Hepatocyte (in vitro differentiated cells): ENCODE data around the gene TRMO.

ENCODE experiments used
- EZH2 ChIP-seq: fragments of 200-600 bp; sonication (generic); IDR thresholded peaks from 2 replicates; pipeline ENCODE4 v1.6.1; 2016; ENCODE audit warnings: antibody characterized with exemption, mild to moderate bottlenecking, borderline replicate concordance
- EZH2phosphoT487 ChIP-seq: fragments of 200-600 bp; sonication (generic); IDR thresholded peaks from one replicate; pipeline ENCODE4 v1.6.1; 2018; ENCODE audit warnings: antibody characterized with exemption, mild to moderate bottlenecking, low read depth, moderate library complexity; ENCODE audit not compliant: unreplicated experiment, severe bottlenecking
- TF ChIP-seq, protein P1 (sequence below): fragments of 200-600 bp; sonication (generic); IDR thresholded peaks from 2 replicates; pipeline ENCODE4 v1.5.1; 2016; ENCODE audit warnings: antibody characterized with exemption, mild to moderate bottlenecking; ENCODE audit not compliant: poor library complexity

- TF ChIP-seq, protein P1, sequence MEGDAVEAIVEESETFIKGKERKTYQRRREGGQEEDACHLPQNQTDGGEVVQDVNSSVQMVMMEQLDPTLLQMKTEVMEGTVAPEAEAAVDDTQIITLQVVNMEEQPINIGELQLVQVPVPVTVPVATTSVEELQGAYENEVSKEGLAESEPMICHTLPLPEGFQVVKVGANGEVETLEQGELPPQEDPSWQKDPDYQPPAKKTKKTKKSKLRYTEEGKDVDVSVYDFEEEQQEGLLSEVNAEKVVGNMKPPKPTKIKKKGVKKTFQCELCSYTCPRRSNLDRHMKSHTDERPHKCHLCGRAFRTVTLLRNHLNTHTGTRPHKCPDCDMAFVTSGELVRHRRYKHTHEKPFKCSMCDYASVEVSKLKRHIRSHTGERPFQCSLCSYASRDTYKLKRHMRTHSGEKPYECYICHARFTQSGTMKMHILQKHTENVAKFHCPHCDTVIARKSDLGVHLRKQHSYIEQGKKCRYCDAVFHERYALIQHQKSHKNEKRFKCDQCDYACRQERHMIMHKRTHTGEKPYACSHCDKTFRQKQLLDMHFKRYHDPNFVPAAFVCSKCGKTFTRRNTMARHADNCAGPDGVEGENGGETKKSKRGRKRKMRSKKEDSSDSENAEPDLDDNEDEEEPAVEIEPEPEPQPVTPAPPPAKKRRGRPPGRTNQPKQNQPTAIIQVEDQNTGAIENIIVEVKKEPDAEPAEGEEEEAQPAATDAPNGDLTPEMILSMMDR, result no peak
- no peak for TF ChIP-seq EZH2
- TF ChIP-seq EZH2phosphoT487, result no peak
Observed at GRCh38 chr9:97863314-97863713, 59.0 kb downstream of the TRMO start.
